Spleen (tissue), 11 donors: ENCODE measurements around the gene ECEL1. TPM values are rescaled to one million over a fixed set of nuclear protein-coding genes. Genes with fewer than 3 reads are reported as not detected.

Source experiments
- DNase-seq: peaks from one replicate; pipeline ENCODE4 v3.0.0-alpha.2; 2020
- H3K27ac ChIP-seq, 8 donors: fragments of 200-600 bp; sonication (generic) in 7 of 8; 1 replicate in 4 of 8; 2 replicates in 4 of 8; pipeline versions ENCODE4 v1.5.0 to v1.8.0; 2016 to 2021; ENCODE audit warnings: inconsistent platforms in 4 of 8, mild to moderate bottlenecking in 4 of 8, moderate library complexity in 1 of 8
- H3K27me3 ChIP-seq, 7 donors: fragments of 200-600 bp; sonication (generic) in 6 of 7; replicated peaks in 1 of 7; 1 replicate in 4 of 7; 2 replicates in 3 of 7; pipeline versions ENCODE4 v1.5.0 to v1.8.0; 2016 to 2021; ENCODE audit warnings: inconsistent platforms in 3 of 7, mild to moderate bottlenecking in 1 of 7
- H3K36me3 ChIP-seq, 6 donors: fragments of 200-600 bp; sonication (generic) in 5 of 6; 1 replicate in 4 of 6; 2 replicates in 2 of 6; pipeline versions ENCODE4 v1.5.0 to v1.8.0; 2016 to 2021; ENCODE audit warnings: inconsistent platforms in 2 of 6
- H3K4me1 ChIP-seq, 6 donors: fragments of 200-600 bp; sonication (generic) in 5 of 6; 1 replicate in 3 of 6; 2 replicates in 3 of 6; pipeline versions ENCODE4 v1.5.0 to v1.8.0; 2016 to 2021; ENCODE audit warnings: inconsistent platforms in 3 of 6
- H3K4me3 ChIP-seq, 8 donors: fragments of 200-600 bp; sonication (generic) in 7 of 8; 1 replicate in 4 of 8; 2 replicates in 4 of 8; pipeline versions ENCODE4 v1.5.0 to v1.8.0; 2016 to 2021; ENCODE audit warnings: inconsistent platforms in 4 of 8, mild to moderate bottlenecking in 4 of 8, moderate library complexity in 2 of 8
- H3K9me3 ChIP-seq, 8 donors: fragments of 200-600 bp; sonication (generic) in 7 of 8; 1 replicate in 4 of 8; 2 replicates in 4 of 8; pipeline versions ENCODE4 v1.5.0 to v1.8.0; 2016 to 2021; ENCODE audit warnings: inconsistent platforms in 4 of 8
- POLR2A ChIP-seq, 3 donors: fragments of 450-650 bp; IDR thresholded peaks; one replicate each; pipeline ENCODE4 v1.5.1; 2017; ENCODE audit warnings: antibody characterized with exemption in 3 of 3, mild to moderate bottlenecking in 1 of 3
- POLR2AphosphoS5 ChIP-seq, 3 donors: sonication (generic); formaldehyde crosslinking; IDR thresholded peaks; one replicate each; pipeline ENCODE4 v1.5.1; 2017; ENCODE audit warnings: antibody characterized with exemption in 3 of 3
- WGBS, 5 donors: extraction: QIAGEN DNeasy Blood & Tissue Kit in 3 of 5; methylation state at CpG; one replicate each; pipeline versions ENCODE4 v1.1.5 to v1.1.7; 2013 to 2018; 5-methylcytosine and 5-hydroxymethylcytosine counted together
- intact Hi-C: fragments of 100-400 bp; cut with DNase I; formaldehyde crosslinking; loops from one replicate; pipeline ENCODE4 v1.15.0; 2023; ENCODE audit warnings: low total_unique reads
- polyA plus RNA-seq, 3 donors: library from polyadenylated mRNA; stranded (reverse); fragments of 200-250 nt; gene quantifications; one replicate each; pipeline ENCODE4 v1.2.1, GENCODE V29; 2013
- total RNA-seq, 7 donors: library from RNA; depleted of rRNA in 3 of 7; stranded (reverse); fragments of >200 nt in 3 of 7; fragmentation: NEBNext Ultra II Directional in 4 of 7; extraction: Animal tissue kit (Norgen Biotek cat#: 25700) in 4 of 7; gene quantifications; one replicate each; pipeline versions ENCODE4 v1.1.0 to v1.2.1, GENCODE V29; 2016 to 2021
- TF ChIP-seq, protein P1 (sequence below), 11 experiments: fragments of 200-600 bp in 7 of 11; fragments of 450-650 bp in 4 of 11; sonication (generic) in 4 of 11; IDR thresholded peaks in 8 of 11; conservative IDR thresholded peaks in 3 of 11; 1 replicate in 7 of 11; 2 replicates in 4 of 11; pipeline versions ENCODE4 v1.4.0 to v1.8.0; 2016 to 2021; ENCODE audit warnings: antibody characterized with exemption in 11 of 11, inconsistent platforms in 4 of 11, mild to moderate bottlenecking in 1 of 11
- donor health status: healthy with polysubstance abuse.
- donor health status: DM: no; HTN: no; CAD: no; lungs with moderate emphysema.
- donor health status: DM: no; HTN: no; CAD: no.
- donor health status: Bipolar disorder and iron deficiency.
- donor health status: healthy.
- donor health status: DM: no; HTN: no; CAD: no.
- donor health status: DM: yes; HTN: yes; CAD: no.

ECEL1 gene
- total and polyA plus RNA-seq, 10 donors, result 0.10 to 23.1 (median 0.32) TPM; not detected in 2

DNA sequence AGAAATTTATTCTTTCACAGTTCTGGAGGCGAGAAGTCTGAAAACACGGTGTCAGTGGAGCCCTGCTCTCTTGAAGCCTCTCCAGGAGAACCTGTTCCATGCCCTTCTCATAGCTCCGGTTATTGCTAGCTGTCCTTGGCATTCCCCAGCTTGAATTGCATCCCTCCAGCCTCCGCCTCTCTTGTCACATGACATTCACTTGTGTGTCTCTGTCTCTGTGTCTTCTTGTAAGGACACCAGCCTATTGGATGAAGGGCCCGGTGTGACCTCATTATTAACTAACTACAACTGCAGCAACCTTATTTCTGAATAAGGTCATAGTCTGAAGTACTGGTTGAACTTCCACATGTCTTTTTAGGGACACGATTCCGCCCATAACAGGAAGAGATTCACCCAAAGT lies 28.0 kb upstream of the ECEL1 start:
- Histone ChIP-seq H3K27ac (no peak overlapping the region), H3K36me3 (no peaks in the 10 kb centered on the region), H3K9me3 (no peaks in the 10 kb centered on the region), H3K4me3 (no peak overlapping the region), H3K4me1 (no peaks in the 10 kb centered on the region), H3K27me3 (peaks cover 0 to 56% (median 2%) of the 10 kb centered on the region in 7 donors)
- TF ChIP-seq, protein P1, sequence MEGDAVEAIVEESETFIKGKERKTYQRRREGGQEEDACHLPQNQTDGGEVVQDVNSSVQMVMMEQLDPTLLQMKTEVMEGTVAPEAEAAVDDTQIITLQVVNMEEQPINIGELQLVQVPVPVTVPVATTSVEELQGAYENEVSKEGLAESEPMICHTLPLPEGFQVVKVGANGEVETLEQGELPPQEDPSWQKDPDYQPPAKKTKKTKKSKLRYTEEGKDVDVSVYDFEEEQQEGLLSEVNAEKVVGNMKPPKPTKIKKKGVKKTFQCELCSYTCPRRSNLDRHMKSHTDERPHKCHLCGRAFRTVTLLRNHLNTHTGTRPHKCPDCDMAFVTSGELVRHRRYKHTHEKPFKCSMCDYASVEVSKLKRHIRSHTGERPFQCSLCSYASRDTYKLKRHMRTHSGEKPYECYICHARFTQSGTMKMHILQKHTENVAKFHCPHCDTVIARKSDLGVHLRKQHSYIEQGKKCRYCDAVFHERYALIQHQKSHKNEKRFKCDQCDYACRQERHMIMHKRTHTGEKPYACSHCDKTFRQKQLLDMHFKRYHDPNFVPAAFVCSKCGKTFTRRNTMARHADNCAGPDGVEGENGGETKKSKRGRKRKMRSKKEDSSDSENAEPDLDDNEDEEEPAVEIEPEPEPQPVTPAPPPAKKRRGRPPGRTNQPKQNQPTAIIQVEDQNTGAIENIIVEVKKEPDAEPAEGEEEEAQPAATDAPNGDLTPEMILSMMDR (IDR thresholded peaks at IDR 0.05 in 8 of 11, conservative IDR thresholded peaks at IDR 0.05 in 3 of 11), result no peak
- TF ChIP-seq POLR2AphosphoS5 (IDR thresholded peaks at IDR 0.05) (no peak), POLR2A (IDR thresholded peaks at IDR 0.05) (no peak)
- WGBS, 5 donors, result 84 to 94% (median 90%) methylated on average over 7 of the region's 7 CpGs
- DNase-seq, result no peak
- intact Hi-C loops, result no loop called here

DNA sequence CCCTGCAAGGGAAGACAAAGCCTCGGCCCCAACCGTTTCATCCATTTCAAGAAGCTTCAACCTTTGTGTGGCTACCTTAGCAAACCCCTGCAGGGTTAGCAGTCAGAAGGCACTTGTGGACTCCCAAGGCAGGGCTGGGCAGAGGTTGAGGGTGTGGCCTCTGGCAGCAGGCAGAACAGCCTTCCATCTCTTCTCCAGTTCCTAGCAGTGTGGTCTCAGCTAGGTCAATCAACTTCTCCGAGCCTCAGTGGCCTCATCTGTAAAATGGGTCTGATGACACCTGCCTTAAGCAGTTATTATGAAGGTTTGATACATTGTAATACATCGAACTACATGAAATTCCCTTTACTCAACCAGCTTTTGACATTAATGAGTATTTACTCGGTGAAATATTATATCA lies 25.7 kb upstream of the ECEL1 start:
- intact Hi-C loops, result no loop called here
- Histone ChIP-seq H3K4me1 (no peaks in the 10 kb centered on the region), H3K9me3 (no peaks in the 10 kb centered on the region), H3K4me3 (no peak overlapping the region), H3K27me3 (peaks cover 0 to 33% (median 0%) of the 10 kb centered on the region in 7 donors), H3K27ac (no peak overlapping the region), H3K36me3 (no peaks in the 10 kb centered on the region)
- DNase-seq, result no peak
- TF ChIP-seq, protein P1 (IDR thresholded peaks at IDR 0.05 in 8 of 11, conservative IDR thresholded peaks at IDR 0.05 in 3 of 11), result no peak
- TF ChIP-seq POLR2A (IDR thresholded peaks at IDR 0.05) (no peak), POLR2AphosphoS5 (IDR thresholded peaks at IDR 0.05) (no peak)
- WGBS, 5 donors, result 75 to 84% (median 80%) methylated on average over 5 of the region's 5 CpGs

DNA sequence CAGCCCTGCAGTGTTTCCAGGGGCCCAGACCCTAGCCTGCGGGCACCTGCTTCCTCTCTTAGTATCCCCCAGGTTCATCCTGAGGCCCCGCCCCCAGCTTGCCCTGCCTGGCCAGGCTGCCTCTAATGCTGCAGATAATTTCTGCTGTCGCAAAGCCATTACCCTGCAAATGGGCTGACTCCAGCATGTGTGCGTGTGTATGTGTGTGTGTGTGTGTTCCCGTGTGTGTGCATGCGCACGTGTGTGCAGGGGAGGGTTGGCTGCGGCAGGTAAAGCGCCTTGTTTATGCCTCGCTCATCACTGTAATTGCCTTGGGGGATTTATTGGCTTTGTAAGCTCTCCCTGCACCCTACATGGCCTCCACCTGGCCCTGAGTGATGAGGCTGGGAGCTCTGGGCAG lies 25.0 kb upstream of the ECEL1 start:
- TF ChIP-seq, protein P1 (IDR thresholded peaks at IDR 0.05 in 8 of 11, conservative IDR thresholded peaks at IDR 0.05 in 3 of 11), result no peak
- no peak for TF ChIP-seq POLR2A (IDR thresholded peaks at IDR 0.05)
- no peak for TF ChIP-seq POLR2AphosphoS5 (IDR thresholded peaks at IDR 0.05)
- Histone ChIP-seq H3K9me3 (no peaks in the 10 kb centered on the region), H3K27ac (no peak overlapping the region), H3K36me3 (no peaks in the 10 kb centered on the region), H3K27me3 (peaks cover 0 to 29% (median 0%) of the 10 kb centered on the region in 7 donors), H3K4me1 (no peaks in the 10 kb centered on the region), H3K4me3 (no peak overlapping the region)
- intact Hi-C loops, result no loop called here
- no peak for DNase-seq
- 83 to 92% (median 85%) methylated on average over 9 to 10 of the region's 10 CpGs for WGBS, 5 donors

DNA sequence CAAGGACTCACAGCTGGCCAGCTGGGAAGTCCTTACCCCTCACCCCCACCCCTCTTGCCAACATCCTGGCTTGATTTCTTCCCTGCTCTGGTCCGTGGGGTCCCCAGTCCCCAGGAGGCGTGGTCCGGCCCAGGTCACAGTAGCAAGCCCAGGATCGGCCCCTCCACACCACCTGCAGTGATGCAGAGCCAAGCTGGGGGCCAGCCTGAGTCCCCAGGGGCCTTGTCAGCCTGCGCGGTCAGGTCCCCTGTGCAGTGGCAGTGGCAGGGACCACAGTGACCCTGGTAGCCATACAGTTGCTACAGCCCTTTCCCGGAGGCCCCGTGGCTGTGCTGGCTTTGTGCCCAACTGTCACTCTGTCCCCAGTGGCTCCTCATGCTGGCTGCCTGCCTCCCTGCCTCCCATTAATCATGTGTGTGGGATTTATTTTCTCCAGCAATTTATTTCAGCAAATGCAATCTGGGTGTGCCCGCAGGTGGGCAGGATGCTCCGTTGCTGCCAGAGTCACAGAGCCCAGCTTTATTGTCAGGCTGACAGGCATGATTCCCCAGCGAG lies 23.8 kb upstream of the ECEL1 start:
- Histone ChIP-seq H3K4me1 (no peaks in the 10 kb centered on the region), H3K36me3 (no peaks in the 10 kb centered on the region), H3K27ac (no peak overlapping the region), H3K4me3 (no peak overlapping the region), H3K27me3 (peaks cover 0 to 35% (median 0%) of the 10 kb centered on the region in 7 donors), H3K9me3 (no peaks in the 10 kb centered on the region)
- WGBS, 5 donors, result 61 to 75% (median 70%) methylated on average over 3 to 11 of the region's 11 CpGs
- no peak for DNase-seq
- intact Hi-C loops, result no loop called here
- TF ChIP-seq POLR2A (IDR thresholded peaks at IDR 0.05) (no peak), POLR2AphosphoS5 (IDR thresholded peaks at IDR 0.05) (no peak)
- TF ChIP-seq, protein P1 (IDR thresholded peaks at IDR 0.05 in 8 of 11, conservative IDR thresholded peaks at IDR 0.05 in 3 of 11), result no peak
